CD4-positive, alpha-beta T cell treated with Interleukin-1 beta for 1 hour (primary cell): ENCODE measurements around the gene TMEM107.

Experiments used
- DNase-seq, 2 donors: peaks; one replicate each; pipeline ENCODE4 v3.0.0-alpha.2; 2020 to 2022

The TMEM107 gene

GRCh38 chr17:8161289-8162232, 14.6 kb downstream of the TMEM107 start:
- peak in 1 of 2 donors; percentile 36 for DNase-seq

- DNase-seq, result peak in 1 of 2 donors; percentile 28
Observed at GRCh38 chr17:8160741-8161221, 15.4 kb downstream of the TMEM107 start.

DNA sequence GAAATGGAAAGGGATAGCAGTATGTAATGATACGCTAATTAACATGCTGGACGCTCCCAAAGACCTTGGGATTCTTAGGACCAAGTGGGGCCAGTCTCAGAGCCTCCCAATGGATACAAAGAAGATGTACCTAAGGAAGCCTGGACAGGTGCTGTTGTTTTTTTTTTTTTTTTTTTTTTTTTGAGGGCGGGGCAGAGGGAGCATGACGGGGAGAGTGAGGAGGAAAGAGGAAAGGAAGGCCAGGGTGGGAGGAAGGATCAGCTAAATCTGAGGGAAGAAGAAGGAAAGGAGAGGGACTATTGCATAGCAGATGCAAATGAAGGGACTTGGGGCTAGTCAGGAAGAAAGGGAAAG, 16.0 kb downstream of the TMEM107 start:
- peak in 1 of 2 donors; percentile 4 for DNase-seq

GRCh38 chr17:8159459-8160223, 16.5 kb downstream of the TMEM107 start:
- no peak for DNase-seq

GRCh38 chr17:8159032-8159400, 17.2 kb downstream of the TMEM107 start:
- peak in 1 of 2 donors; percentile 12 for DNase-seq

DNA sequence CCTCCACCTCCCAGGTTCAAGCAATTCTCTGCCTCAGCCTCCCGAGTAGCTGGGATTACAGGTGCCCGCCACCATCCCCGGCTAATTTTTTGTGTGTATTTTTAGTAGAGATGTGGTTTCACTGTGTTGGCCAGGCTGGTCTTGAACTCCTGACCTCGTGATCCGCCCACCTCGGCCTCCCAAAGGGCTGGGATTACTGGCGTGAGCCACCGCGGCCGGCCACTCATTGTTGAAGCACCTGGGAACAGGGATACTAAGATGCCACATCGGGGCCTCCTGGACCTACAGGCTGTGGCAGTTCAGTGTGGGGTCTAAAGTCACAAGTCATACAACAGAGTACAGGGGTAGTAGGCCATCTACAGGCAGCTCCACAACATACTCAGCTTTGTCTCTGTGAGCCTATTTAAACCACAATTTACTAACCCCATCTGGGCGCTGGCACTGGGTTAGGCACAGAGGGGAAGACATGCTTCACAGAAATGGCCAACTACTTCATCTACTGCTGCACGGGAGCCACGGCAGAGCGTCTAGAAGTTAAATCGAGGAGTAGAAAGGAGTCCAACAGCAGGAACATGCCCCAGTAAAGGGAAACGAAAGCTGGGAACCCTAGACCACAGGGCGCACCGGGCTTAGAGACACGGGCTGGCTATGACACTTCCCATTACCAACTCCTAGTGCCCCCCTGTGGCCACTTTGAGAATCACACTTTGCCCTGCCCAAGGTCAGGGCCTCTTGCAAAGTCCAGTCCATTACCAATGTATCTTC, 17.7 kb downstream of the TMEM107 start:
- DNase-seq, result peak; percentile 89 to 90

DNA sequence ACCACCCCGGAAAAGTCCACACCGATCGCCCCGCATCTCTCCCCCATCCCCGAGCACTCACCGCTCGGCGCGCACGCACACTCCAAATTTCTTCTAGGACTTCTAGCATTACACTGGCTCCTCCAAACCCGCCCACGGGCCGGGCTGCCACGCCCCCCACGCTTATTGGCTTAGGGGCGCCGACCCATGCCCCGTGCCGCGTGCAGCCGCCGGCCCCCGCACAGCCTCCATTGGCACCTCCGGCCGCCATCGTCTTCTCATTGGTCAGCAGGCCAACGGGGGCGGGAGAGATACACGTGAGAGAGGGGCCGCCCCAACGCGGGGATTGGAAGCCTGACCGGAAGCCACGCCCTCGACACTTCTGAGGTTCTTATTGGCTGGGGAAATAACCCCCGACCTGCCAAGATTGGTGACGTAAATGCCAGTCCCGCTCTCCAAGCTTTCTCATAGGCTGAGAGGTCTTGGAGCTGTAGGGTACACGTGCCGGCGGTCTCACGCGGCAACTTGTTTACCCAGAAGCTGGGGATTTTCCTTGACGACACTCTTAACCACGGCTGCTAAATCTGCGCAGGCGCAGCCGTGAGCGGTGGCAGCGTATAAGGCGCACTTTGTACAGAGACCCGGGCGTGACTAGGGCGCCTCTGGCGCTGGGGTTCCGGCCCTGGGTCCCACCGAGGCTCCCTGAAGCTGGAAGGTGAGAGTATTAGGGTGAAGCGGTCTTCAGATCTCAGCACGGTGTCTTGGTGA, 19.8 kb downstream of the TMEM107 start:
- peak; percentile 100 for DNase-seq

DNA sequence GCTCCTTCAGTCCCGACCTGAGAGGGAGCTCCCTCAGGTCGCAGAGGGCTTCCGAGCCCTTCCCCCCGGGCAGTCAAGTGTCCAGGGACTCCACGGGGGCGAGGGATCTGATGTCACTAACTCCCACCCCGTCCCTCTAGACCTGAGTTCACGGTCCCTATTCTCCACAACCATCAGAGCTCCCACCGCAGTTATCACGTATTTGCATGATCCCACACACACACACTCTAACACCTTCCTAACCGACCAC, 20.3 kb downstream of the TMEM107 start:
- DNase-seq, result no peak

DNA sequence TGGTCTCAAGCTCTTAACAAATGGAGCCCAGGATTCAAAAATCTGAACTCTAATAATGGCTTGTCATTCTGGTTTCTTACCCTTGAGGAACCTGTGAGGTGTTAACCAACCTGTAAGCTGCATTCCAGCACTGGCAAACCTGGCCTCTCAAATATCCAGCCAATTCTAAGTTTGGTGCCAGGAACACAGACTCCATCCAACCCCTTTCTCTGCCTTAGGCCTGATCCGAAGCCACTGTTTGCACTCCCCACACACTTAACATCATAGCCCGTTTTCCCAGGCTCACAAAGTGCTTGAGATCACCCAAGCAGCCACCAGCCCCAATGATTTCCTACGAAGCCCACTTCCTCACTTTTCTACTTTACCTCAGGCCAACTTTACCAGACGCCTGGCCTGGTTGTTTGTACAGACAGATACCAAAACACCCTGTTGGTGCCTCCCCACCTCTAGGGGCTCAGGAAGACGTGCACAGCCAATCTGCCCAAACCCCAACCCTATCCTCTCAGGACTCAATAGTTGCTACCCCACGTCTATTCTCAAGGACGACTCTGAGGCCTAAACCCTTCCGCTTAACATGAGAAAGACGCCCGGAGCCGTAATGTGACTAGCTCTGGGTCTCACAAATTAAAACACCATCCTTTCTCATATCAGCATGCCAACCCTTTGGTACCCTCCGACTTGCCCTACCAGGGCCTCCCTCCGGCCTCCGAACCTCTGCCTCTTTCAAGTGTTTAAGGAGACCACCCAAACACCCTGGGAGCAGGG, 20.8 kb downstream of the TMEM107 start:
- DNase-seq, result peak; percentile 40 to 55

- peak in 1 of 2 donors; percentile 23 for DNase-seq
Observed at GRCh38 chr17:8154608-8155155, 21.5 kb downstream of the TMEM107 start.

DNA sequence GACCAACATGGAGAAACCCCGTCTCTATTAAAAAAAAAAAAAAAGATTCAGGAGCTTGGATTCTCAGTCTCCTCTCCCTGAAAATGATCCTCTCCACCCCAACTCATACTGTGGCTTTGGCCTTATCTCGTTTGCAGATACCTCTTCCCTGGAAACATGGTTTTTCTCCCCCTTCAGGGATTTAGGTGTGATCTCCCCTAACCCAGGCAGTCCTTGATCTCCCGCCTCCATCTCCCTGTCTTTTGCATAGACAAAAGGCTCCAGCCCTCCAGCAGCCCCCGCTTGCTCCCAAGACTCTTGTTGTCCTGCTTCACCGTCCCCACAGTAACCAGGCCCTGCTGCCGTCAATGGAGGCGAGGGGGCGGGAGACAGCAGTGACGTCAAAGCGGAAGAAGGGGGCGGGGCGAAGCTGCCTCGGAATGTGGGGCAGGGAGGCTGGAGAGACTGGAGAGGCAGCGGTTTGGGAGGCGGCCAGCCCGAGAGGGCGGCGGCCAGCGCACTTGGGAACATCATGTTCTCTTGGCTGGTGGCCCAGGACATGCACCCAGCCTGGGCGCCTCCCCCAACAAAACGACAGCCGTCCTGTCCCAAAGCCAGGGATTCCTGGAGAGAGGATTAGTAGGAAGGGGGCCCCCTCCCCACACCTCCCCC, 22.1 kb downstream of the TMEM107 start:
- DNase-seq, result peak; percentile 95 to 96

DNA sequence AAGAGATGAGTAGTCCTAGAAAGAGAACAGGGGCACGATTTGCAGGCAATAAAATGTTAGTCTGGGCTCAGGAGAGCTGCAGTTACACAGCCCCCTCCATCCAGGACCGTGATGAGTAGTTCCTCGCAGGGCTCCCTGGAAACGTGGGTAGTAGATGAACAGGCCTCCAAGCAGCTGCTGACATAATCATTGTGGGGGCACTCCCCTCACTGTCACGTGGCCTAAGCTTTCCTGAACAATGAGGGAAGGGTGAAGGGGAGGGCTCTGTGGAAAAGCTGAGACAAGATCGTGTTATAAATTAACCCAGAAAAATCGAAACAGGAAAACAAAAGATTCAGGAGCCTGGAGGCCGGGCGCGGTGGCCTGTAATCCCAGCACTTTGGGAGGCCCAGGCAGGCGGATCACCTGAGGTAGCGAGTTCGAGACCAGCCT, 22.6 kb downstream of the TMEM107 start:
- DNase-seq, result peak; percentile 60 to 72

DNA sequence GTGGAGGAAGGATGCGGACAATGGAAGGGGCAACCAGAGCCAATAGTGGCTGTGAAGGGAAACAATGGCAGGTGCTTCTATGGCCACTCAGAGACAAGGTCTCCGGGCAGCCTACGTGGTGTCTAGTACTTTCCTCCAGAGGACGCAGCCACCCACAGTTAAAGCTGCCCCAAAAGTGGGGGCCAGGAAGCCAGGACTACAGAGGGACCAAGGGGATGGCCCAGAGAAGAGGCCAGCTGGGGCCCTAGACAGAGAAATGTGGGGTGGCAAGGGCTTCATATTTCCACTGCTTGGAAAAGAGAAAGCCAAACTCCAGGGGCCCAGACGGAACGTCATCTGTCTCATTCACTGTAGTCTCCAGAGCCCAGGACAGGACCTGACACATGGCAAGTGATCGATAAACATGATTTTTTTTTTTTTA, 23.1 kb downstream of the TMEM107 start:
- DNase-seq, result no peak

- DNase-seq, result peak; percentile 94 to 95
Observed at GRCh38 chr17:8152112-8152775, 23.9 kb downstream of the TMEM107 start, which contains the start of gene PER1. Gene PER1, minus strand, starts transcription at chr17:8152404. Its CDS starts 1,698 bp downstream, at chr17:8150706.

DNA sequence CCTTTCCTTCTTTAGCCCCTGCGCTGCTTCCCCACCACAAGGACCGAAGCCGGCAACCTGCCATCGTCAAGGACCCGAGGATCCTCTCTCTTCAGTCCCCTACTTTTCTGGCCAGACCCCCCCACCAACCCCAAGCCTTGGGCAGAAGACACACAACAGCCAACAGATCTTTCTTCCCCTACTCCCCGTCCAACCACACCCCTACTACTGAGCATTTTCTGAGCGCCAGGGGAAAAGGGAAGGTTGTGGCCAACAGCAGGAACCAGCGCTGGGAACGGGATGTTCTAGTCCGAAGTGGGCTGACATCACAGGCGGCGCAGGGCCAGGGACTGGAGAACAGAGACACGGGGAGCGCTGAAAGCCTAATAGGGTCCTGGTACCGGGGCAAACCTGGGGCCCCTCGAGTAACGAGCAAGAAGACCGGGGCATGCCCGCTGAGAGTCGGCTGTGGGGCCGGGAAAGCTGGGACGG, 24.5 kb downstream of the TMEM107 start:
- DNase-seq, result peak; percentile 45 to 59

- DNase-seq, result peak; percentile 94 to 95
Observed at GRCh38 chr17:8151120-8151640, 25.0 kb downstream of the TMEM107 start.

DNA sequence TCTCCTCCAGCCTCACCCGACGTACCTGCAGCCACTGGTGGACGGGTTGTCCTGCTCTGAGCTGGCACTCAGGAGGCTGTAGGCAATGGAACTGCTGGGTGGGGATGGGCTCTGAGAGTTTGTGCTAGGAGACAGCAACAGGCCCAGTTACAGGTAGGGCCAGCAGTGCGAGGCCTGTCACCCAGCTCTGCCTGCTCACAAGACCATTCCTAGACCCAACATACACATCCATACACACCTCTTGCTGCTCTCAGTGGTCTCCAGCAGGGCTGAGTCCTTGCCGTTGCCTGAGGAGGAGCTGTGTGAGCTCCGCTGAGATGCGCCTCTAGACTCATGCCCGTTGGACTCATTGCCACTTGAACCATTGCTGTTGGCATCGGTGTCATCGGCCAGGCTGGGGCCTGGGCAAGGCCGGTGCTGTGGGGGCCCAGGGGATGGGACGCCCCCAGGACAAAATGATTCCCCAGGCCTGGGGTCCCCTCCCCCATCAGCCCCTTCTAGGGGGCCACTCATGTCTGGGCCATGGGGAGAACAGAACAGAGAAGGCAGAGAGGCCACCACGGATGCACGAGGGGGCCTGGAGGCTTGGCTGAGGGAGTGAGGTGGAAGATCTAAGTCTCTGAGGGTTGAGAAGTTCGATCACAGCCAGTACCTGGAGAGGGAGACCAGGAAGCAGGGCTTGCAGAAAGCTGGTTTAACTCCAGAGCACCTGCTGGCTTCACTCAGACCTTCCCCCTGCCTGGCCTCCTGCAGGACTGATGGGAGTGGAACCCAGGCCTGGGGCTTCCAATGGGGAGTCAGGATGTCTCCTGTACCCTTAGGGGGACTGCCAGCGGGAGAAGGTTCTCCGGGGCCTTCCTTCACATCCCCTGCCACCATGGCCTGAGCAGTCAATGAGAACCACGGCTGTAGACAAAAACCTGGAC, 25.7 kb downstream of the TMEM107 start:
- DNase-seq, result no peak

DNA sequence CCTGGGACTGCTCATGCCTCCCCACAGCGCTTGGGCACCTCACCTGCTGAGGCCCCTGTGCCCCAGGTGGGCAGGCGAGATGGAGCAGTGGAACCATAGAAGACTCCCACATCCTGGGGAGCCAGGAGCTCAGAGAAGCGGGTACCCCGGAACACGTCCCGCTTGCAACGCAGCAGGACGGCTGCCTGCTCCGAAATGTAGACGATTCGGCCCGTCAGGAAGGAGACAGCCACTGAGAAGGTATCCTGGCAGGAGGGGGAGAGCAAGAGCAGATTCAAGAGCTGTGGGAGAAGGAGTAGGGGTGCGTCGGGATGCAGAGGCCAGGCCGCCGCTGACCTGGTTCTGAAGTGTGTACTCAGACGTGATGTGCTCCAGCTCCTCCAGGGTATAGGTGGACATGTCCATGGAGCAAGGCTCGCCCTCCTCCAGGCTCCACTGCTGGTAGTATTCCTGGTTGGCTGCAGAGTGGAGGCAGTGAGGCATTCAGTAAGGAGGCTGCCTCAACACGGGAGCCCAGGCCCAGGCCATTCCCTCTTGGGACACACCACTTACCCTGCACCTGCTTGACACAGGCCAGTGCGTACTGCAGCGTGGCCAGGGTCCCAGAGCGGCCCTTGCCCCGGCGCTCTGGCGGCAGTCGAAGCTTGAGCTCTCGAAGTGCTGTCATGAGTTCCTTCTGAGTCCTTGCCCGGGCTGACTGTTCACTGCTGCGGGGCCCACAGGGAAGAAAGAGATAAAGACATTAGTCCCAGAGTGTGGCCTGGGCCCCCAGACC, 26.6 kb downstream of the TMEM107 start:
- DNase-seq, result no peak
